Pancreas (tissue), 10 donors: ENCODE results near the gene TNRC6A. TPM values are rescaled to one million over a fixed set of nuclear protein-coding genes. Genes with fewer than 3 reads are reported as not detected.

ENCODE experiments used
- ATAC-seq, 4 donors: fragments of 200-7000 bp; cut with Tn5 transposase; one replicate each; pipeline versions ENCODE4 v1.8.0 to v1.9.1; 2020; ENCODE audit warnings: mild to moderate bottlenecking in 4 of 4, moderate library complexity in 4 of 4
- DNase-seq, 6 donors: peaks; one replicate each; pipeline ENCODE4 v3.0.0-alpha.2; 2020
- FAIRE-seq: peaks from 2 replicates; lab custom pipeline; 2012; peaks lifted over from hg19 to GRCh38; lab: Jason Lieb, UNC
- H3K27ac ChIP-seq, 4 donors: fragments of 200-600 bp; sonication (generic); 1 replicate in 3 of 4; 2 replicates in 1 of 4; pipeline versions ENCODE4 v1.5.0 to v1.8.0; 2020
- H3K27me3 ChIP-seq, 4 donors: fragments of 200-600 bp; one replicate each; pipeline ENCODE4 v1.8.0; 2021
- H3K36me3 ChIP-seq, 3 donors: fragments of 200-600 bp; sonication (generic) in 1 of 3; one replicate each; pipeline versions ENCODE4 v1.5.0 to v1.8.0; 2020 to 2021
- H3K4me1 ChIP-seq, 3 donors: fragments of 200-600 bp; one replicate each; pipeline ENCODE4 v1.8.0; 2021
- H3K4me3 ChIP-seq, 4 donors: fragments of 200-600 bp; sonication (generic) in 2 of 4; one replicate each; pipeline versions ENCODE4 v1.5.0 to v1.8.0; 2020 to 2021
- H3K9me3 ChIP-seq, 4 donors: fragments of 200-600 bp; one replicate each; pipeline ENCODE4 v1.8.0; 2021
- WGBS, 2 donors: extraction: QIAGEN DNeasy Blood & Tissue Kit; methylation state at CpG; one replicate each; pipeline ENCODE4 v1.1.7; 2013; 5-methylcytosine and 5-hydroxymethylcytosine counted together
- intact Hi-C, 3 donors: fragments of 100-400 bp; cut with DNase I; formaldehyde crosslinking; loops; one replicate each; pipeline versions ENCODE4 v1.11.1 to v1.14.2; 2022
- polyA plus RNA-seq, 2 donors: library from polyadenylated mRNA; stranded (reverse); fragments of 200-250 nt; gene quantifications; one replicate each; pipeline ENCODE4 v1.2.3, GENCODE V29; 2013
- total RNA-seq, 6 donors: library from RNA; stranded (reverse); fragmentation: NEBNext Ultra II Directional in 4 of 6; extraction: Animal tissue kit (Norgen Biotek cat#: 25700) in 4 of 6; gene quantifications; one replicate each; pipeline versions ENCODE4 v1.2.1 to v1.2.4, GENCODE V29; 2021 to 2023
- TF ChIP-seq, protein P1 (sequence below), 4 donors: fragments of 200-600 bp; sonication (generic) in 3 of 4; IDR thresholded peaks; one replicate each; pipeline versions ENCODE4 v1.5.0 to v1.8.0; 2021; ENCODE audit warnings: antibody characterized with exemption in 4 of 4
- donor health status: healthy with polysubstance abuse.
- donor health status: DM: no; HTN: no; CAD: no; lungs with moderate emphysema.
- donor health status: DM: no; HTN: no; CAD: no.
- donor health status: control.
- donor health status: control.
- donor health status: Bipolar disorder and iron deficiency.
- donor health status: DM: yes; HTN: yes; CAD: no.
- donor health status: DM: no; HTN: no; CAD: no.
- donor health status: DM: no; HTN: no; CAD: no.
- donor health status: DM: yes; HTN: yes; CAD: no.

The TNRC6A gene
- total and polyA plus RNA-seq, 8 donors: 15.6 to 33.9 (median 23.2) TPM

DNA sequence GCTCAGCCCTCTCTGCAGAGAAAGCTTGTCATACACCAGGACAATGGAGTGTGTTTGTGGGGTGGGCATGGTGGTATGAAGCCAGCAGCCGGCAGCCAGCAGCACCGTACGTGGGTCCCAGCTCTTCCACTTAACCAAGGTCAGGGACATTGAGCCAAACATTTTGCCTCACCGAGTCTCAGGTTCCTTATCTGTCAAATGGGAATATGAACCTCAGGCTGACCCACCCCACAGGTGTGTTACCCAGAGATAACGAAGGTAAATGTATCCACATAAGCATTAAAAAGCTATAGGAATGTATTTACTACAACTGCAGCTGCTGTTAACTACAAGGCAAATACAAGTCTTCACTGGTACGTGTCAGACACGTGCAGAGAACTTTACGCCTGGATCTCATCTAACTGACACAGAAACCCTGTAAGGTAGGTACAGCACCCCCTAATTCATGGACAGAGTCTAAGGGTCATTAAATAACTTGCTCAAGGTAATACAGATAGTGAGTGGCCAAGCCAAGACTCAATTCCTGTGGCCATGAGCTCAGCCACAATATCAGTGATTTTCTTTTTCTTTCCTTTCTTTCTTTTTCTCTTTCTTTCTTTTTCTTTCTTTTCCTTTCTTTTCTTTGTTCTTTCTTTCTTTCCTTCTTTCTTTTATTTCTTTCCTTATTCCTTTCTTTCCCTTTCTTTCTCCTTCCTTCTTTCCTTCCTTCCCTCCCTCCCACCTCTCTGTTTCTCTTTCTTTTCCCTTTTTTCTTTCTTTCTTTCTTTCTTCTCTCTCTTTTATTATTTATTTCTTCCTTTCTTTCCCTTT, 117.3 kb downstream of the TNRC6A start:
- FAIRE-seq: no peak
- TF ChIP-seq, protein P1, sequence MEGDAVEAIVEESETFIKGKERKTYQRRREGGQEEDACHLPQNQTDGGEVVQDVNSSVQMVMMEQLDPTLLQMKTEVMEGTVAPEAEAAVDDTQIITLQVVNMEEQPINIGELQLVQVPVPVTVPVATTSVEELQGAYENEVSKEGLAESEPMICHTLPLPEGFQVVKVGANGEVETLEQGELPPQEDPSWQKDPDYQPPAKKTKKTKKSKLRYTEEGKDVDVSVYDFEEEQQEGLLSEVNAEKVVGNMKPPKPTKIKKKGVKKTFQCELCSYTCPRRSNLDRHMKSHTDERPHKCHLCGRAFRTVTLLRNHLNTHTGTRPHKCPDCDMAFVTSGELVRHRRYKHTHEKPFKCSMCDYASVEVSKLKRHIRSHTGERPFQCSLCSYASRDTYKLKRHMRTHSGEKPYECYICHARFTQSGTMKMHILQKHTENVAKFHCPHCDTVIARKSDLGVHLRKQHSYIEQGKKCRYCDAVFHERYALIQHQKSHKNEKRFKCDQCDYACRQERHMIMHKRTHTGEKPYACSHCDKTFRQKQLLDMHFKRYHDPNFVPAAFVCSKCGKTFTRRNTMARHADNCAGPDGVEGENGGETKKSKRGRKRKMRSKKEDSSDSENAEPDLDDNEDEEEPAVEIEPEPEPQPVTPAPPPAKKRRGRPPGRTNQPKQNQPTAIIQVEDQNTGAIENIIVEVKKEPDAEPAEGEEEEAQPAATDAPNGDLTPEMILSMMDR (IDR thresholded peaks at IDR 0.05): no peak
- DNase-seq: no peak
- Histone ChIP-seq H3K27ac (no peak overlapping the region), H3K36me3 (no peaks in the 10 kb centered on the region), H3K4me1 (no peaks in the 10 kb centered on the region), H3K9me3 (no peaks in the 10 kb centered on the region), H3K4me3 (no peak overlapping the region), H3K27me3 (no peaks in the 10 kb centered on the region)
- ATAC-seq: no peak
- intact Hi-C loops: no loop called here
- WGBS, 2 donors: 46 to 49% methylated on average over 8 of the region's 8 CpGs

DNA sequence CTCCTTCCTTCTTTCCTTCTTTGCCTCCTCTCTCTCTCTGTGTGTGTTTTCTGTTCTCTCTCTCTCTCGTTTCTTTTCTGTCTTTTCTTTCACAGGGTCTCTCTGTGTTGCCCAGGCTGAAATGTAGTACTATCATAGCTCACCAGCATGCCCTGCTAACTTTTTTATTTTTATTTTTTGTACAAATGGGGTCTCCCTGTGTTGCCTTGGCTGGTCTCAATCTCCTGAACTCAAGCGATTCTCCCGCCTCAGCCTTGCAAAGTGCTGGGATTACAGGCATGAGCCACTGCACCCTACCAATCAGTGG, 117.9 kb downstream of the TNRC6A start:
- DNase-seq (no peak), FAIRE-seq (no peak), ATAC-seq (no peak)
- TF ChIP-seq, protein P1 (IDR thresholded peaks at IDR 0.05): no peak
- Histone ChIP-seq H3K4me3 (no peak overlapping the region), H3K27ac (no peak overlapping the region), H3K27me3 (no peaks in the 10 kb centered on the region), H3K9me3 (no peaks in the 10 kb centered on the region), H3K4me1 (no peaks in the 10 kb centered on the region), H3K36me3 (no peaks in the 10 kb centered on the region)
- intact Hi-C loops: no loop called here
- 88 to 93% methylated on average over 3 of the region's 3 CpGs for WGBS, 2 donors

DNA sequence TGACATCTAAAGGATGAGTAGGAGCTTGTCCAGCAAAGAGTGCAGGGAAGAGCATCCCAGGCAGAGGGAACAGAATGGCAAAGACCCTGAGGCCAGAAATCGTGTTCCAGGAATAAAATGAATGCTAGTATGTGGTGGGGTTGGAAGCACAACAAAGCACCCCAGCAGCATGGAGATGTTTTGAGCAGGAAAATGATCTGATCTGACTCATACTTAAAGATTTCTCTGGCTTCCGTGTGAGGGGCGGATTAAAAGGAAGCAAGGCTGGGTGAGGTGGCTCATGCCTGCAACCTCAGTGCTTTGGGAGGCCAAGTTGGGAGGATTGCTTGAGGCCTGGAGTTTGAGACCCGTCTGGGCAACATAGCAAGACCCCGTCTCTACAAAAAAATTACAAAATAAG, 118.6 kb downstream of the TNRC6A start:
- H3K27ac ChIP-seq: no peak overlapping the region
- ATAC-seq: no peak
- DNase-seq: no peak
- H3K9me3 ChIP-seq: no peaks in the 10 kb centered on the region
- intact Hi-C loops: no loop called here
- no peaks in the 10 kb centered on the region for H3K4me1 ChIP-seq
- no peak overlapping the region for H3K4me3 ChIP-seq
- H3K36me3 ChIP-seq: no peaks in the 10 kb centered on the region
- TF ChIP-seq, protein P1 (IDR thresholded peaks at IDR 0.05): no peak
- WGBS, 2 donors: 77 to 81% methylated on average over 5 of the region's 5 CpGs
- H3K27me3 ChIP-seq: no peaks in the 10 kb centered on the region
- FAIRE-seq: no peak

DNA sequence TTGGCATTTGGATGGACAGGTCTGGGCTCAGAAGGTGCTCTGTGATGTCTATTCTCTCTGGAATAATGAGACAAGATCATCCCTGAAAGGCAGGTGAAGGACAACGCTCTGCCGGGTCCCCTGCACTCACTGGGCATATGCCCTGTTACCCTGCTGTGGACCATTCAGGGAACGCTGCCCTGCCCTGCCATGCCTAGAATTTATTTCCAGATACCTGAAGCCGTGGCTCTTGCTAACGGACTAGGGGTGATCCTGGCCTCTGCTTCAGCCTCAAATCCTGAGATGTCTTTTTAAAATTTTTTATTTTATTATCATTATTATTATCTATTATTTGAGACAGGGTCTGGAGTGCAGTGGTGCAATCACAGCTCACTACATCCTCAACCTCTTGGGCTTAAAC, 120.2 kb downstream of the TNRC6A start:
- no peak for FAIRE-seq
- ATAC-seq: no peak
- TF ChIP-seq, protein P1 (IDR thresholded peaks at IDR 0.05): no peak
- WGBS, 2 donors: 88 to 97% methylated on average over 5 of the region's 5 CpGs
- H3K4me1 ChIP-seq: no peaks in the 10 kb centered on the region
- no peak for DNase-seq
- intact Hi-C loops: no loop called here
- no peak overlapping the region for H3K4me3 ChIP-seq
- no peaks in the 10 kb centered on the region for H3K36me3 ChIP-seq
- H3K27ac ChIP-seq: no peak overlapping the region
- H3K27me3 ChIP-seq: no peaks in the 10 kb centered on the region
- H3K9me3 ChIP-seq: no peaks in the 10 kb centered on the region

DNA sequence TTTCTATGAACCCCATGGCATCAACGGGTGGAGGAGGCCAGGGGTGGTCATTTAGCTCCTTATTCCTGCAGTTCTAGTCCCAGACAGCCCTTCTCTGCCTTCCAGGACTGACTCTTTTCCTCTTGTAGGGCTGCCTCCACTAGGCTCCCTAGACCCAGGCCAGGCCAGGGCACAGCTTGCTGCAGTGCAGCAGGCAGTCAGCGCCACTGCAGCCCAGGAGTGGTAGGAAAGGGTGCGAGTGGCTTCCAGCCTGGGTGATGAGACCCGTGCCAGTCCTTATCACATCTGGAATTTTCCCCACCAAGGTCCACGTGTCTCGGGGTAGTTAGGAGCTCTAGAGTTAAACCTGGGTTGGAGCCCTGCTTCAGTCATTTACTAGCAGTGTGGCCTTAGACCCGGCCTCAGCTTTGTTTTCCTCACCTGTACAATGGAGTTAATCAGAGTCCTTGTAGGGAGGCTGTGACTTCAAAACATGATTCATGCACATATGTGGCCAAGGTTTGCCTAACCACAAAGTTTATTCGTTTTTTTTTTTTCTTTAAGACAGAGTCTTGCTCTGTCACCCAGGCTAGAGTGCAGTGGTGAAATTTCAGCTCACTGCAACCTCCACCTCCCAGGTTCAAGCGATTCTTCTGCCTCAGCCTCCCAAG, 121.0 kb downstream of the TNRC6A start:
- Histone ChIP-seq H3K36me3 (no peaks in the 10 kb centered on the region), H3K27me3 (no peaks in the 10 kb centered on the region), H3K4me3 (no peak overlapping the region), H3K4me1 (no peaks in the 10 kb centered on the region), H3K27ac (no peak overlapping the region), H3K9me3 (no peaks in the 10 kb centered on the region)
- DNase-seq (no peak), ATAC-seq (no peak), FAIRE-seq (no peak)
- WGBS, 2 donors: 65% methylated on average over 9 of the region's 9 CpGs
- intact Hi-C loops: no loop called here
- TF ChIP-seq, protein P1 (IDR thresholded peaks at IDR 0.05): no peak
